ENCODE measurements around the gene AKAP6. TPM values are rescaled to one million over a fixed set of nuclear protein-coding genes. Genes with fewer than 3 reads are reported as not detected.

The AKAP6 gene
- total RNA-seq, 1 donor from 2014 or later, result 3.4 TPM

GRCh38 chr14:32404784-32405573, 75.9 kb downstream of the AKAP6 start:
- no peak overlapping the region for H3K27ac Mint-ChIP-seq

GRCh38 chr14:32405856-32406255, 76.8 kb downstream of the AKAP6 start:
- H3K9me3 Mint-ChIP-seq (ENCODE audit: low read depth), result no peaks in the 10 kb centered on the region
- no peak for TF ChIP-seq CTCF (IDR thresholded peaks at IDR 0.05; ENCODE audit: unreplicated experiment)
- H3K36me3 Mint-ChIP-seq (ENCODE audit: insufficient read depth), result no peaks in the 10 kb centered on the region
- H3K27me3 Mint-ChIP-seq, result peaks cover 3% of the 10 kb centered on the region
- no peak for DNase-seq (ENCODE audit: low spot score, unreplicated experiment)
- peaks cover 2% of the 10 kb centered on the region for H3K4me1 Mint-ChIP-seq (ENCODE audit: low read depth)
- H3K27ac Mint-ChIP-seq, result no peak overlapping the region
- H3K4me3 Mint-ChIP-seq (ENCODE audit: low read depth), result no peak overlapping the region

More at GRCh38 chr14:32404784-32405573, 75.9 kb downstream of the AKAP6 start:
- no peak for TF ChIP-seq CTCF (IDR thresholded peaks at IDR 0.05; ENCODE audit: unreplicated experiment)
- Mint-ChIP-seq H3K4me1 (ENCODE audit: low read depth) (peaks cover 2% of the 10 kb centered on the region), H3K27me3 (peaks cover 3% of the 10 kb centered on the region), H3K9me3 (ENCODE audit: low read depth) (no peaks in the 10 kb centered on the region), H3K36me3 (ENCODE audit: insufficient read depth) (no peaks in the 10 kb centered on the region), H3K4me3 (ENCODE audit: low read depth) (no peak overlapping the region)
- no peak for DNase-seq (ENCODE audit: low spot score, unreplicated experiment)

- Mint-ChIP-seq H3K4me3 (ENCODE audit: low read depth) (no peak overlapping the region), H3K36me3 (ENCODE audit: insufficient read depth) (no peaks in the 10 kb centered on the region), H3K27me3 (peaks cover 3% of the 10 kb centered on the region), H3K4me1 (ENCODE audit: low read depth) (peaks cover 2% of the 10 kb centered on the region), H3K9me3 (ENCODE audit: low read depth) (no peaks in the 10 kb centered on the region), H3K27ac (no peak overlapping the region)
- TF ChIP-seq CTCF (IDR thresholded peaks at IDR 0.05; ENCODE audit: unreplicated experiment), result no peak
- DNase-seq (ENCODE audit: low spot score, unreplicated experiment), result no peak
Measured at GRCh38 chr14:32407130-32407529, 78.0 kb downstream of the AKAP6 start.

DNA sequence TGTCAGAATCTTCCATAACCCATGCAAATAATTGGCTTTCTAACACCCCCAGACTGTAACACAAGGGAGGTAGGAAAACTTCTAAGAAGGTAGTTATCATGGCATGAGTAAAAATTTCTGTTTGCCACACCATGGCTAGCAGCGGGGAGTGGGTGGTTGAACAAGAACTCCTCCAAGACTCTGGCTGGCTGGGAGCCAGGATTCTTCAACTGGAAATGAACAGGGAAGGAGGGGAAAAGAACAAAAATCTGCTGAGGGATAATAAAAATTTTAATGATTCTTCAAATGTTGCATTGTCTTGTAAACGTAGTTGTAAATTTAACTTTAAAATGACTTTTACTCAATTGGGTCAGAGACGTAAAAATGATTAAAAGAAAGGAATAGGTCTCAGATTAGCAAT, 78.9 kb downstream of the AKAP6 start:
- Mint-ChIP-seq H3K9me3 (ENCODE audit: low read depth) (no peaks in the 10 kb centered on the region), H3K4me1 (ENCODE audit: low read depth) (no peaks in the 10 kb centered on the region), H3K4me3 (ENCODE audit: low read depth) (no peak overlapping the region), H3K27ac (no peak overlapping the region), H3K27me3 (peaks cover 3% of the 10 kb centered on the region), H3K36me3 (ENCODE audit: insufficient read depth) (no peaks in the 10 kb centered on the region)
- no peak for DNase-seq (ENCODE audit: low spot score, unreplicated experiment)
- no peak for TF ChIP-seq CTCF (IDR thresholded peaks at IDR 0.05; ENCODE audit: unreplicated experiment)

- Mint-ChIP-seq H3K27me3 (peaks cover under 1% of the 10 kb centered on the region), H3K9me3 (ENCODE audit: low read depth) (no peaks in the 10 kb centered on the region), H3K36me3 (ENCODE audit: insufficient read depth) (no peaks in the 10 kb centered on the region), H3K4me1 (ENCODE audit: low read depth) (no peaks in the 10 kb centered on the region), H3K27ac (no peak overlapping the region), H3K4me3 (ENCODE audit: low read depth) (no peak overlapping the region)
- TF ChIP-seq CTCF (IDR thresholded peaks at IDR 0.05; ENCODE audit: unreplicated experiment), result no peak
- DNase-seq (ENCODE audit: low spot score, unreplicated experiment), result no peak
Measured at GRCh38 chr14:32412103-32412502, 83.0 kb downstream of the AKAP6 start.
